ENCODE results near the gene AFAP1. TPM values are rescaled to one million over a fixed set of nuclear protein-coding genes. Genes with fewer than 3 reads are reported as not detected.

Gene AFAP1
- total and polyA plus RNA-seq, 2 donors (not counting 3 experiments of a cell fraction or from before 2014, with no cell fraction given), result 32.3 to 103 TPM

- H2AFZ ChIP-seq (ENCODE audit: low read depth, low read length), result no peak overlapping the region
- POLR2A ChIA-PET, result no interaction called here
- H3K79me2 ChIP-seq (ENCODE audit: control insufficient read depth, insufficient read depth, low read length), result peaks cover 25% of the 10 kb centered on the region
- H3K4me1 ChIP-seq (ENCODE audit: control insufficient read depth, extremely low read depth, insufficient read depth, low read length), result peaks cover 8% of the 10 kb centered on the region
- H3K27ac ChIP-seq (ENCODE audit: insufficient read depth, low read depth, low read length), result no peak overlapping the region
- no peak overlapping the region for H3K9ac ChIP-seq (replicated peaks; ENCODE audit: extremely low read depth, insufficient read depth, low read length)
- H3K9me3 ChIP-seq (replicated peaks; ENCODE audit: control insufficient read depth, insufficient read depth, low read length), result no peaks in the 10 kb centered on the region
- peaks cover under 1% of the 10 kb centered on the region for H4K20me1 ChIP-seq (replicated peaks; ENCODE audit: control insufficient read depth, extremely low read depth, insufficient read depth, low read length)
- H3K27me3 ChIP-seq (ENCODE audit: control insufficient read depth in 2 of 2, insufficient read depth in 2 of 2, low read length in 2 of 2), result no peaks in the 10 kb centered on the region
- BruUV-seq (replicated peaks), result no TSS peak
- no peak for DNase-seq (ENCODE audit: low read depth, low spot score)
- dilution Hi-C loops (cut with MboI; ENCODE audit: extremely low pct_ligation_motif_present, low sequenced_read_pairs), result no loop called here
- no peak for FAIRE-seq
- no peak overlapping the region for H3K4me2 ChIP-seq (ENCODE audit: insufficient read depth, low read length)
- no peaks in the 10 kb centered on the region for H3K9me1 ChIP-seq (replicated peaks; ENCODE audit: control insufficient read depth, extremely low read depth, insufficient read depth, low read length)
- CTCF ChIA-PET, result interaction anchor here (1.0 kb wide), 1 partner anchor 140 kb away, joined by 3 read pairs; no protein-coding TSS in a partner anchor
- no peak overlapping the region for H3K4me3 ChIP-seq (replicated peaks in 1 of 3; ENCODE audit: insufficient read depth in 1 of 3, low read depth in 1 of 3, low read length in 3 of 3)
- TF ChIP-seq FOS (IDR thresholded peaks at IDR 0.05; ENCODE audit: borderline replicate concordance, insufficient read depth, low read length) (no peak), MAX (IDR thresholded peaks at IDR 0.05; ENCODE audit: insufficient read depth, insufficient read length) (no peak), MYC (IDR thresholded peaks at IDR 0.05; ENCODE audit: low read depth, low read length) (no peak), EZH2 (IDR thresholded peaks at IDR 0.05; ENCODE audit: borderline replicate concordance, low read depth, low read length, severe bottlenecking) (no peak), POLR2AphosphoS5 (IDR thresholded peaks at IDR 0.05; ENCODE audit: insufficient read depth, low read depth, low read length) (no peak), POLR2A (IDR thresholded peaks at IDR 0.05; ENCODE audit: low read depth, low read length) (no peak), CTCF (IDR thresholded peaks at IDR 0.05; ENCODE audit: extremely low read depth in 1 of 2, insufficient read depth in 1 of 2, low read depth in 1 of 2, low read length in 2 of 2) (no peak), GATA2 (IDR thresholded peaks at IDR 0.05; ENCODE audit: insufficient read depth, insufficient read length, low read depth, low read length) (no peak), JUN (IDR thresholded peaks at IDR 0.05; ENCODE audit: borderline replicate concordance, insufficient read depth, insufficient read length, low read depth) (no peak)
- H3K36me3 ChIP-seq (ENCODE audit: control insufficient read depth in 2 of 2, extremely low read depth in 1 of 2, insufficient read depth in 2 of 2, low read length in 2 of 2), result no peaks in the 10 kb centered on the region
- intact Hi-C loops (cut with micrococcal nuclease), result no loop called here
Observed at GRCh38 chr4:7941965-7942496, 2.4 kb upstream of the AFAP1 start.
